ENCODE measurements around the gene CASP2.
"Not testable (repeated sequence)": the region's sequence is repeated elsewhere in the genome, so short reads cannot be mapped to it uniquely, and the experiment has no call there.

CASP2 gene

GRCh38 chr7:143264196-143264568 is 24.0 kb upstream of the CASP2 start:
- not testable (repeated sequence) for DNase-seq (ENCODE audit: low read depth in 2 of 2)

- DNase-seq (ENCODE audit: low read depth in 2 of 2), result no peak
Measured at GRCh38 chr7:143265017-143265693, 23.0 kb upstream of the CASP2 start.

- no peak for DNase-seq (ENCODE audit: low read depth in 2 of 2)
Measured at GRCh38 chr7:143269251-143269650, 18.9 kb upstream of the CASP2 start.

GRCh38 chr7:143271240-143271639 is 16.9 kb upstream of the CASP2 start:
- DNase-seq (ENCODE audit: low read depth in 2 of 2), result no peak

GRCh38 chr7:143272871-143273270 is 15.3 kb upstream of the CASP2 start:
- no peak for DNase-seq (ENCODE audit: low read depth in 2 of 2)

GRCh38 chr7:143279186-143280098 is 8.7 kb upstream of the CASP2 start:
- no peak for DNase-seq (ENCODE audit: low read depth in 2 of 2)

GRCh38 chr7:143280160-143280559 is 8.0 kb upstream of the CASP2 start:
- no peak for DNase-seq (ENCODE audit: low read depth in 2 of 2)

GRCh38 chr7:143280566-143280965 is 7.6 kb upstream of the CASP2 start:
- no peak for DNase-seq (ENCODE audit: low read depth in 2 of 2)

- DNase-seq (ENCODE audit: low read depth in 2 of 2), result no peak
Measured at GRCh38 chr7:143281529-143281928, 6.6 kb upstream of the CASP2 start.

GRCh38 chr7:143282124-143282523 is 6.0 kb upstream of the CASP2 start:
- DNase-seq (ENCODE audit: low read depth in 2 of 2), result no peak

GRCh38 chr7:143283381-143283780 is 4.8 kb upstream of the CASP2 start:
- no peak for DNase-seq (ENCODE audit: low read depth in 2 of 2)

GRCh38 chr7:143284591-143285469 is 3.3 kb upstream of the CASP2 start, which contains the start of gene TMEM139:
TMEM139 (plus strand) TSS chr7:143284958; CDS start chr7:143285958, 1,000 bp downstream.
- DNase-seq (ENCODE audit: low read depth in 2 of 2), result no peak

GRCh38 chr7:143285470-143285778 is 2.7 kb upstream of the CASP2 start:
- DNase-seq (ENCODE audit: low read depth in 2 of 2), result no peak

GRCh38 chr7:143285806-143286521 is 2.2 kb upstream of the CASP2 start:
- no peak for DNase-seq (ENCODE audit: low read depth in 2 of 2)

- no peak for DNase-seq (ENCODE audit: low read depth in 2 of 2)
Measured at GRCh38 chr7:143286522-143286890, 1.6 kb upstream of the CASP2 start.

GRCh38 chr7:143287339-143287934 is 714 bp upstream of the CASP2 start:
- no peak for DNase-seq (ENCODE audit: low read depth in 2 of 2)

GRCh38 chr7:143288836-143289235 is 685 bp downstream of the CASP2 start:
- DNase-seq (ENCODE audit: low read depth in 2 of 2), result no peak

- no peak for DNase-seq (ENCODE audit: low read depth in 2 of 2)
Measured at GRCh38 chr7:143289421-143289820, 1.3 kb downstream of the CASP2 start.

- DNase-seq (ENCODE audit: low read depth in 2 of 2), result not testable (repeated sequence)
Measured at GRCh38 chr7:143289888-143290287, 1.7 kb downstream of the CASP2 start.

GRCh38 chr7:143290293-143290692 is 2.1 kb downstream of the CASP2 start:
- DNase-seq (ENCODE audit: low read depth in 2 of 2), result no peak

GRCh38 chr7:143292876-143293275 is 4.7 kb downstream of the CASP2 start:
- no peak for DNase-seq (ENCODE audit: low read depth in 2 of 2)

All from stimulated activated CD8-positive, alpha-beta memory T cell treated with anti-CD3 and anti-CD28 coated beads, Interleukin-7, amount 100 ng/mL, for 1 hour (primary cell).